GM19455 (cell line): ENCODE measurements around the gene SGCA.

Source experiments
- ATAC-seq: cut with Tn5 transposase; IDR thresholded peaks from one replicate; pipeline ENCODE4 v1.9.1; 2021; ENCODE audit not compliant: unreplicated experiment

SGCA gene

DNA sequence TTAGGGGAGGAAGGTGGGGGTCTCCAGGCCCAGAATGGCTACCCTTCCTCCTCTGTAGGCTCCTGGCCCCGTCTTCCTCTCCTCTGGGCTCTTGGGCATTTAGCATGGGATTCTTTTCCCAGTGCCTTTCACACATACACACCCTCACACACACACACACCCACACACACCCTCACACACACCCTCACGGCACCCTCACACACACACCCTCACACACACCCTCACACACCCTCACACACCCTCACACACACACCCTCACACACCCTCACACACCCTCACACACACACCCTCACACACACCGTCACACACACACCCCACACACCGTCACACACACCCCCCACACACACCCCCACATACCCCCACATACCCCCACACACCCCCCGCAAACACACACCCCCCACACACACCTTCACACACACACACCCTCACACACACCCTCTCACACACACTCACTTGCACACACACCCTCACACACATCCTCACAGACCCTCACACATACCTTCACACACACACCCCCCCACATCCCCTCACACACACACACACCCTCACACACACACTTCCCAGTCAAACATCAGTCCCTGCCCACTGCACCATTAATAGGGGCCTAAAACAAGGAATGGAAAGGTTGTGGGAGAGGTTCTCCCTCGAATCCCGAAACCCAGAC, 845 bp downstream of the SGCA start:
- no peak for ATAC-seq

DNA sequence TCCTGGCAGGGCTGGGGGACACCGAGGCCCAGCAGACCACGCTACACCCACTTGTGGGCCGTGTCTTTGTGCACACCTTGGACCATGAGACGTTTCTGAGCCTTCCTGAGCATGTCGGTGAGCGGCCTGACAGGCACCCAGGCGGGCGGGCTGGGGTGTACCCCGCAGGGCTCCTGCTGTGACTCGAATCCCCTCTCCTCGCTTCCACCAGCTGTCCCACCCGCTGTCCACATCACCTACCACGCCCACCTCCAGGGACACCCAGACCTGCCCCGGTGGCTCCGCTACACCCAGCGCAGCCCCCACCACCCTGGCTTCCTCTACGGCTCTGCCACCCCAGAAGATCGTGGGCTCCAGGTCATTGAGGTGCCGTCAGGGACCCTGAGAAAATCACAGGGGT, 1.6 kb downstream of the SGCA start:
- ATAC-seq = no peak

GRCh38 chr17:50168319-50168718, 2.5 kb downstream of the SGCA start:
- no peak for ATAC-seq

DNA sequence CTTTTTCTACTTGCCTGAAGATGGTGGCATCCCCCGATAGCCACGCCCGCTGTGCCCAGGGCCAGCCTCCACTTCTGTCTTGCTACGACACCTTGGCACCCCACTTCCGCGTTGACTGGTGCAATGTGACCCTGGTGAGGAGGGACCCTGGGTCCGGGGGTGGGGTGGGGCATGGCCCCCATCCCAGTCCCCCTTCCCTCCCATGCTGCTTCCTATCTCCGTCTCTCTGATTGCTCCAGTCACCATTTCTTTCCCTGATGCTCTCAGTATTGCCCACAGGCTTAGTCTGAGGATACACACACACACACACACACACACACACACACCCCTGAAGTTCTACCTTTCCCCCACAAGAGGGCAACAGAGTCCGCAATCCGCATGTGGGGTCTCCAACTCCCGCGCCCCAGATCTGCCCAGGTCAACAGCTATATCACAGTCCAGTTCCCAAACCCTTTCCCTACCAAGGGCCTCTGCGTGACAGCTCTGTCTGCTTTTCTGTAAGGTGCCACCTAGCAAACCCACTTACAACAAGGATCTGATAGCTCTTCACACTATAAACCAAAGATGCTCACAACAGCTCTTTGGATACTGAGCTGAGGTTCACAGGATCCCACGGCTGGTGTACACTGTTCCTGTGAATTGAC, 3.4 kb downstream of the SGCA start:
- ATAC-seq = no peak

GRCh38 chr17:50169881-50170459, 4.2 kb downstream of the SGCA start:
- ATAC-seq = no peak

- no peak for ATAC-seq
Observed at GRCh38 chr17:50170662-50171370, 5.0 kb downstream of the SGCA start.

DNA sequence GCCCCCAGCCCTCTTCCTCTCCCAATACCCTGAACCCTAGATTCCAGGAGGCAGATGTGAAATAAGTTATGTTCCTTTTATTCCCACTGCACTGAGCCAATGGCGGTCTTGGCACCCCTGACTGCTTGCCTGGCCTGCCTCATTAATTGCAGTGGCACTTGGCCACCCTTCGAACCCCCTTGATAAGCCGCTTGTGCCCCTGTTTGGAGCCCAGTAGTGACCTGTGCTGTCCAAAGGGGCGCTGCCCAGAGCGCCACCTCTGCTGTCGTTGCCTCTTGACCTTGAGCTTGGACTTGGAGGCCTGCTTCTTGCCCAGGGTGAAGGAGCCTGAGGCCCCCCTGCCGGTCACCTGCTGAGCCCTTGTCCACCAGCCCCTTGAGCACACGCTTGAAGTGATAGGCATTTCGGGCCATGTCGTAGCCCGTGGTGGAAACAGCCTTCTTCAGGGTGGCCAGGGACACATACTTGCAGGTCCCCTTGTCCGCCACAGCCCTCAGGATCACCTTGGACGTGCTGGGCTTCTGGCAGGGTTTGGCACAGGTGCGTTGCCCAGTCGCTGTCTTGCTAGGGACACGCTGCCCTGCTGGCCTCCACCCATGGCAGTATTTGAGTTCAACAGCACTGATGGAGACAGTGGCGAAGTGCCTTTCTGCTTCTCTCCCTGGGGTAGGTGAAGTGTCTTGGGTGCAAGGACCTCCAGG, 5.7 kb downstream of the SGCA start:
- no peak for ATAC-seq

DNA sequence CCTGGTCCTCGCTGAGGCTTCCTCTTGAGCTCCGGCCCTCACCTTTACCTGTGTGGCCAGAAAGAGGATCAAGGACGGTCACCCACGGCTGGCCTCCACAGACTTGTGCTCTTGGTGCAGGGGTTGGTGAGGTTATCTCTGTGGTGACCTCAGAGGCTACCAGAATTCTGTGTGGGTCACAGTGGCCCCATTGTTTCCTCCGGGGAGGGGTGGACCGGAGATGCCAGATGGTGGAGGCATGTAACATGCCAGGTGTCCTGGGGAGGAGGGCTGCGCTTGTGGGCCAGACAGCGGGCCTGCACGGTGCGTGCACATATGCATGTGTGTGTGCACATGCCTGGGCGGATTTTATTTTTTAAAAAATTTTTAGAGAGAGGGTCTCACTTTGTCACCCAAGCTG, 6.3 kb downstream of the SGCA start:
- ATAC-seq = no peak

GRCh38 chr17:50172936-50173334, 7.1 kb downstream of the SGCA start:
- no peak for ATAC-seq

DNA sequence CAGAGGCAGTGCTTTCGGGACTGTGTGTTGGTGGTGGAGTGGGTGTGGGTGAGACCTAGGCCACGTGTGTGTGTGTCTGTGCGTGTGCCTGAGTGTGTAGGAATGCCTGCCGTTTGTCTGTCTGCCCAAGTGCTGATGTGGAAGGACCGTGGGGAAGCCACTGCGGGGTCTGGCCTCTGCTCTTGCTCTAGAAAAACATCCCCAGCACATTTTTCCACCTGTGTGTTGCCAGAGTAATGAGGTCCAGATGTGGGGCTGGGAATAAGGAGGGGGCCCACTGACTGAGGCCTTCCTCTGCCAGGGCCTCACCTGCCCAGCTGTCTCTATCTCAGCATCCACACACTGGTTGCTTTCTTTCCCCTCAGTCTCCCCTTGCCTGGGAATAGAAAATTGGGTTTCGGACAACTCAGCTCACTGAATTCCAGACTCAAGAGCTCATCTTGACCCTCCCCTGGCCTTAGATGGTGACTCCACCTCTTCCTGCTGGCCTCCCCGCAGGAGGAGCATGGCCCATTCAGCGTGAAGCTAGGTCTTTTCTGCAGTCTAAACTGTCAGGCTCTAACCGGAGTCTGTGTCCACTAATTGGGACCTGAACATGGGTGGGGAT, 7.6 kb downstream of the SGCA start:
- ATAC-seq = no peak

- no peak for ATAC-seq
Observed at GRCh38 chr17:50174444-50174843, 8.6 kb downstream of the SGCA start.

- no peak for ATAC-seq
Observed at GRCh38 chr17:50175035-50175807, 9.4 kb downstream of the SGCA start.

GRCh38 chr17:50176559-50177357, 11.0 kb downstream of the SGCA start:
- ATAC-seq = no peak

GRCh38 chr17:50177476-50177875, 11.7 kb downstream of the SGCA start:
- ATAC-seq = no peak

DNA sequence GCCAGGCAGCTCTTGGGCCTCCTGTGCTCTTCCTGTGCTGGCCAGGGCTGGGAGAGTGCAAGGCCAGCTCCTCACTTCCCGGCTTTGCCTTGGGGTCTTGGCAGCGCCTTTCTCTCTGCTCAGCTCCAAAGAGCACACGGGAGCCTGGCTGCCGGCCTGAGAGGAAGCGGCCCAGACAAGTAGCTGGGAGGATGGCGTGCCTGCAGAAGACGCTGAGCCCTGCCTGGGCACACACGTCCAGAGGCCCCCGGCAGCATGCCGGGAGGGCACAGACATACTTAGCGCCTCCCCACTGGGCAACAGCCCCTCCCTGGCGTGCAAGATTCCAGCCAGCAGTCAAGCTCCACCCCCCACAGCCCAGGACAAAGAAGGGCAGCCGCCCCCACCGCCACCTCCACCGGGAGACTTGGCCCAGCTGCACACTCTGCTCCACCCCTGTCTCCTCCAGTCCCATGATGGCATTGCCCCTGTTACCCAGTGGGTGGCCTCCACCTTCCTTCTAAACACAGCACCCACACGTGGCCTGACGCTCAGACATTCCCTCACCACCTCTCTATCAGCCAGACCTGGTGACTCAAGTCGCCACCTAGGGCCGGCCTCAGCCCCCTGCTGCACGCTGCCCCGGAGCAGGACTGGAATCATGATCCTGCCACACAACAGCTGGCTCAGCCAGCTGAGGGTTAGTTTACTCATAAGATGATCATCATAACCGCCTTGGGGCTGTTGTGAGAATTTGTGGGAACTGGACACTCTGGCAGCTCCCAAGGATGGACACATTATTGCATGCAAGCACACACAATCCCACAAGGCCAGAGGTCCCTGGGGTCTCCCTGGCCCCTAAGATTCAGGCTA, 12.4 kb downstream of the SGCA start:
- no peak for ATAC-seq

- ATAC-seq = no peak
Observed at GRCh38 chr17:50180111-50180510, 14.3 kb downstream of the SGCA start.

DNA sequence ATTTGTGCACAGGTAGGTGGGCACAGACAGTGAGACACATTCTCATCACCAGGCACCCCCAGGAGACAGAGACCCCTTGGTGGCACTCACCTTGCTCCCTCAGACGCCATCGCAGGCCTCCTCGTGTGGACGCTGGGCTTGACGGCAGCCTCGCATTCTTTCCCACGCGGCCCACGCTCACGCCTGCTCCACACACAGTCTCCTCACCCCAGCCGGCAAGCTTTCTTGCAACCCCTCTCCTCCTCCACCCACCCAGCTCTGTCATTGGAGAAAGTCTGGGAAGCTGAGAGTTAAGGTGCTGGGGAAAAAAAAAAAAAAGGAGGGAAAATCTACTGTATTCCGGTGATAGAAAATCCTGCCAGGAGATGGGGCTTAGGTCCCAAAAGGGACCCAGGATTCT, 14.8 kb downstream of the SGCA start:
- ATAC-seq = no peak

DNA sequence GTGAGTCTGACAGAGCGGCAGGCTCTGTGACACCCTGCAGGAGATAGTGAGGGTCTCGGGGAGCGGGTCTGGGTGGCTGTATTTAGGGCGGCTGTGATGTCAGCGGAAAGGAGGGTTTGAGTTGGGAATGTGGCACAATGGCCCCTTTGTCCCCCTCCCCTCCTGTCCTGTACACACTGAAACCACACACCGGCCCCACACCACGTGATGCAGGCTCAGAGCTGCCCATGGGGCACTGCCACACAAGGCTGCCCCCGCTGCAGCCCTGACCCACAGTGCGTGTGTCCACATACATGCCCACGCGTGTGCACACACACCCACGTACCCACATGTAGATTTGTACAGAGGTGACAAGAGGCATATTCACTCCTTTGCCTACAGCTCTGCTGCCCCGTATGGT, 15.3 kb downstream of the SGCA start:
- no peak for ATAC-seq
